Loucy (cell line): ENCODE measurements around the gene CHCHD10.

Source experiments
- H2AFZ ChIP-seq: fragments of 200-600 bp; sonication (generic); 2 replicates; pipeline ENCODE4 v1.6.0; 2016; ENCODE audit warnings: antibody characterized with exemption, mild to moderate bottlenecking, low read length, moderate library complexity
- H3F3A ChIP-seq: fragments of 200-600 bp; 2 replicates; pipeline ENCODE4 v1.6.0; 2016; ENCODE audit warnings: antibody characterized with exemption, low read depth, mild to moderate bottlenecking
- H3K27me3 ChIP-seq: fragments of 200-600 bp; sonication (generic); 2 replicates; pipeline ENCODE4 v1.6.1; 2014; ENCODE audit warnings: low read length, mild to moderate bottlenecking; ENCODE audit not compliant: insufficient read depth, poor library complexity, severe bottlenecking
- H3K36me3 ChIP-seq: fragments of 200-600 bp; sonication (generic); 2 replicates; pipeline ENCODE4 v1.6.1; 2016; ENCODE audit warnings: low read length; ENCODE audit not compliant: insufficient read depth
- H3K4me1 ChIP-seq: fragments of 200-600 bp; sonication (generic); 2 replicates; pipeline ENCODE4 v1.5.1; 2014; ENCODE audit warnings: low read length, mild to moderate bottlenecking; ENCODE audit not compliant: insufficient read depth, poor library complexity, severe bottlenecking
- H3K4me2 ChIP-seq: fragments of 200-600 bp; sonication (generic); 2 replicates; pipeline ENCODE4 v1.6.0; 2014; ENCODE audit warnings: antibody characterized with exemption, low read length, low read depth, mild to moderate bottlenecking; ENCODE audit not compliant: poor library complexity, severe bottlenecking
- H3K4me3 ChIP-seq: fragments of 200-600 bp; sonication (generic); 2 replicates; pipeline ENCODE4 v1.5.1; 2014; ENCODE audit warnings: low read length, mild to moderate bottlenecking, mixed read lengths; ENCODE audit not compliant: poor library complexity, severe bottlenecking
- H3K79me2 ChIP-seq: fragments of 200-600 bp; sonication (generic); 2 replicates; pipeline ENCODE4 v1.6.1; 2014; ENCODE audit warnings: low read length; ENCODE audit not compliant: insufficient read depth
- H3K9ac ChIP-seq: fragments of 200-600 bp; sonication (generic); 2 replicates; pipeline ENCODE4 v1.6.0; 2014; ENCODE audit warnings: mild to moderate bottlenecking, low read depth, low read length, moderate library complexity; ENCODE audit not compliant: poor library complexity, severe bottlenecking
- H3K9me2 ChIP-seq: fragments of 200-600 bp; sonication (generic); replicated peaks from 2 replicates; pipeline ENCODE4 v1.6.1; 2016; ENCODE audit warnings: low read depth, low read length, mixed read lengths
- H3K9me3 ChIP-seq: fragments of 200-600 bp; sonication (generic); 2 replicates; pipeline ENCODE4 v1.6.1; 2014; ENCODE audit warnings: mild to moderate bottlenecking, antibody characterized with exemption, low read length, low read depth; ENCODE audit not compliant: insufficient read depth
- H4K20me1 ChIP-seq: fragments of 200-600 bp; sonication (generic); 2 replicates; pipeline ENCODE4 v1.6.0; 2014; ENCODE audit warnings: antibody characterized with exemption, low read length, mild to moderate bottlenecking; ENCODE audit not compliant: insufficient read depth, poor library complexity, severe bottlenecking
- CTCF ChIP-seq: fragments of 200-600 bp; sonication (generic); conservative IDR thresholded peaks from 2 replicates; pipeline ENCODE4 v1.5.1; 2014; ENCODE audit warnings: mild to moderate bottlenecking, antibody characterized with exemption, low read length
- EZH2phosphoT487 ChIP-seq: fragments of 200-600 bp; IDR thresholded peaks from 2 replicates; pipeline ENCODE4 v1.6.1; 2018; ENCODE audit warnings: antibody characterized with exemption, mild to moderate bottlenecking, moderate library complexity, borderline replicate concordance

Gene CHCHD10

GRCh38 chr22:23782252-23782651 lies 14.5 kb upstream of the CHCHD10 start:
- H3K36me3 ChIP-seq = no peaks in the 10 kb centered on the region
- no peaks in the 10 kb centered on the region for H3F3A ChIP-seq
- H3K9me2 ChIP-seq = no peaks in the 10 kb centered on the region
- peaks cover 7% of the 10 kb centered on the region for H3K4me1 ChIP-seq
- TF ChIP-seq EZH2phosphoT487 = no peak
- TF ChIP-seq CTCF = no peak
- 0 out of 2 replicates have a peak, but pooled peaks cover under 1% of the 10 kb centered on the region for H3K79me2 ChIP-seq
- H2AFZ ChIP-seq = no peak overlapping the region
- no peaks in the 10 kb centered on the region for H3K9me3 ChIP-seq
- no peak overlapping the region for H3K9ac ChIP-seq
- no peaks in the 10 kb centered on the region for H3K27me3 ChIP-seq
- no peaks in the 10 kb centered on the region for H4K20me1 ChIP-seq
- H3K4me3 ChIP-seq = no peak overlapping the region
- H3K4me2 ChIP-seq = no peak overlapping the region

- no peaks in the 10 kb centered on the region for H3K27me3 ChIP-seq
- no peak overlapping the region for H3K4me3 ChIP-seq
- no peak overlapping the region for H3K9ac ChIP-seq
- H4K20me1 ChIP-seq = no peaks in the 10 kb centered on the region
- H3F3A ChIP-seq = no peaks in the 10 kb centered on the region
- TF ChIP-seq EZH2phosphoT487 (no peak), CTCF (no peak)
- H3K4me1 ChIP-seq = peaks cover 6% of the 10 kb centered on the region
- H3K36me3 ChIP-seq = no peaks in the 10 kb centered on the region
- H3K9me2 ChIP-seq = no peaks in the 10 kb centered on the region
- H2AFZ ChIP-seq = no peak overlapping the region
- H3K79me2 ChIP-seq = no peaks in the 10 kb centered on the region
- H3K4me2 ChIP-seq = no peak overlapping the region
- no peaks in the 10 kb centered on the region for H3K9me3 ChIP-seq
Observed at GRCh38 chr22:23781511-23782183, 13.9 kb upstream of the CHCHD10 start.

- TF ChIP-seq EZH2phosphoT487 (no peak), CTCF (no peak)
- Histone ChIP-seq H3K36me3 (no peaks in the 10 kb centered on the region), H3K79me2 (no peaks in the 10 kb centered on the region), H4K20me1 (no peaks in the 10 kb centered on the region), H3K9me3 (no peaks in the 10 kb centered on the region), H3K4me2 (no peak overlapping the region), H3K4me3 (no peak overlapping the region), H3K9ac (no peak overlapping the region), H3K4me1 (peaks cover 5% of the 10 kb centered on the region), H3F3A (no peaks in the 10 kb centered on the region), H3K27me3 (no peaks in the 10 kb centered on the region), H2AFZ (no peak overlapping the region), H3K9me2 (no peaks in the 10 kb centered on the region)
Observed at GRCh38 chr22:23781065-23781464, 13.3 kb upstream of the CHCHD10 start.
